Measurements from ENCODE around the gene STK33. TPM values are rescaled to one million over a fixed set of nuclear protein-coding genes. Genes with fewer than 3 reads are reported as not detected.
"Not testable (repeated sequence)": the region's sequence is repeated elsewhere in the genome, so short reads cannot be mapped to it uniquely, and the experiment has no call there.

Gene STK33
- total RNA-seq, 3 donors from 2014 or later, result 0.33 to 2.4 (median 1.2) TPM

GRCh38 chr11:8484251-8484650, 109.8 kb downstream of the STK33 start:
- intact Hi-C loops (cut with DNase I; ENCODE audit: low total_unique reads), result no loop called here
- no peak for TF ChIP-seq POLR2AphosphoS5 (IDR thresholded peaks at IDR 0.05)
- TF ChIP-seq CTCF (IDR thresholded peaks at IDR 0.05), result no peak
- Histone ChIP-seq H3K27me3 (no peaks in the 10 kb centered on the region), H3K4me1 (no peaks in the 10 kb centered on the region), H3K27ac (no peak overlapping the region), H3K9me3 (peaks cover 0 to under 1% of the 10 kb centered on the region in 2 donors), H3K4me3 (no peak overlapping the region), H3K36me3 (no peaks in the 10 kb centered on the region)
- no peak for DNase-seq (ENCODE audit: low spot score in 2 of 2)

GRCh38 chr11:8480858-8481257, 113.2 kb downstream of the STK33 start:
- no peaks in the 10 kb centered on the region for H3K27me3 ChIP-seq
- no peaks in the 10 kb centered on the region for H3K36me3 ChIP-seq
- no peak for DNase-seq (ENCODE audit: low spot score in 2 of 2)
- H3K4me1 ChIP-seq, result no peaks in the 10 kb centered on the region
- no peak overlapping the region for H3K27ac ChIP-seq
- no peak overlapping the region for H3K4me3 ChIP-seq
- H3K9me3 ChIP-seq, result no peaks in the 10 kb centered on the region
- intact Hi-C loops (cut with DNase I; ENCODE audit: low total_unique reads), result no loop called here
- TF ChIP-seq CTCF (IDR thresholded peaks at IDR 0.05), result no peak
- no peak for TF ChIP-seq POLR2AphosphoS5 (IDR thresholded peaks at IDR 0.05)
- no peak for TF ChIP-seq POLR2A (IDR thresholded peaks at IDR 0.05)

- TF ChIP-seq CTCF (IDR thresholded peaks at IDR 0.05) (no peak), POLR2AphosphoS5 (IDR thresholded peaks at IDR 0.05) (no peak), POLR2A (IDR thresholded peaks at IDR 0.05) (no peak)
- Histone ChIP-seq H3K27me3 (no peaks in the 10 kb centered on the region), H3K27ac (no peak overlapping the region), H3K9me3 (no peaks in the 10 kb centered on the region), H3K4me1 (no peaks in the 10 kb centered on the region), H3K36me3 (no peaks in the 10 kb centered on the region), H3K4me3 (no peak overlapping the region)
- DNase-seq (ENCODE audit: low spot score in 2 of 2), result no peak
- intact Hi-C loops (cut with DNase I; ENCODE audit: low total_unique reads), result no loop called here
Observed at GRCh38 chr11:8477680-8478079, 116.3 kb downstream of the STK33 start.

GRCh38 chr11:8477151-8477550, 116.9 kb downstream of the STK33 start:
- intact Hi-C loops (cut with DNase I; ENCODE audit: low total_unique reads), result no loop called here
- Histone ChIP-seq H3K27me3 (no peaks in the 10 kb centered on the region), H3K9me3 (no peaks in the 10 kb centered on the region), H3K36me3 (no peaks in the 10 kb centered on the region), H3K4me1 (no peaks in the 10 kb centered on the region), H3K27ac (no peak overlapping the region), H3K4me3 (no peak overlapping the region)
- TF ChIP-seq POLR2A (IDR thresholded peaks at IDR 0.05) (no peak), POLR2AphosphoS5 (IDR thresholded peaks at IDR 0.05) (no peak), CTCF (IDR thresholded peaks at IDR 0.05) (no peak)
- DNase-seq (ENCODE audit: low spot score in 2 of 2), result no peak

- H3K27me3 ChIP-seq; DNase-seq (ENCODE audit: low spot score in 2 of 2); H3K4me3 ChIP-seq; H3K27ac ChIP-seq; intact Hi-C loops (cut with DNase I; ENCODE audit: low total_unique reads); H3K4me1 ChIP-seq; H3K36me3 ChIP-seq: not testable (repeated sequence)
- peaks cover 9 to 25% of the 10 kb centered on the region in 2 donors for H3K9me3 ChIP-seq
Observed at GRCh38 chr11:8467806-8468205, 126.2 kb downstream of the STK33 start.

- H3K4me3 ChIP-seq; H3K27me3 ChIP-seq; H3K4me1 ChIP-seq; intact Hi-C loops (cut with DNase I; ENCODE audit: low total_unique reads); H3K36me3 ChIP-seq; H3K27ac ChIP-seq; DNase-seq (ENCODE audit: low spot score in 2 of 2): not testable (repeated sequence)
- peaks cover 9 to 25% of the 10 kb centered on the region in 2 donors for H3K9me3 ChIP-seq
Observed at GRCh38 chr11:8467356-8467755, 126.7 kb downstream of the STK33 start.

- H3K27ac ChIP-seq; intact Hi-C loops (cut with DNase I; ENCODE audit: low total_unique reads): not testable (repeated sequence)
Observed at GRCh38 chr11:8466884-8467283, 127.1 kb downstream of the STK33 start.

More at GRCh38 chr11:8466884-8467283, 127.1 kb downstream of the STK33 start:
- not testable (repeated sequence) for H3K36me3 ChIP-seq; DNase-seq (ENCODE audit: low spot score in 2 of 2); H3K4me1 ChIP-seq; H3K4me3 ChIP-seq; H3K27me3 ChIP-seq
- peaks cover 9 to 25% of the 10 kb centered on the region in 2 donors for H3K9me3 ChIP-seq
